HEK293 (cell line): ENCODE measurements around the gene RANBP1.
A peak's percentile ranks its signal among the peaks of the same experiment; 100 is the strongest.

ENCODE experiments used
- CTCF ChIA-PET: fragments of 350-600 bp; formaldehyde crosslinking; extraction: SDS; loops from one replicate; lab custom pipeline; 2021; ENCODE audit warnings: antibody characterized with exemption; lab: Yijun Ruan, JAX
- POLR2A ChIA-PET: fragments of 300-600 bp; formaldehyde crosslinking; extraction: SDS; loops from one replicate; lab custom pipeline; 2020; ENCODE audit warnings: antibody characterized with exemption, inconsistent platforms; lab: Yijun Ruan, JAX
- H3K27ac ChIP-seq: fragments of 200-500 bp; sonication (Bioruptor generic); 2 replicates; pipeline ENCODE4 v1.5.1; 2014; ENCODE audit warnings: low read depth, low read length, control low read depth, inconsistent platforms; ENCODE audit errors: extremely low read depth
- H3K36me3 ChIP-seq, 2 experiments: fragments of 200-500 bp in 1 of 2; sonication (Bioruptor generic) in 1 of 2; 1 replicate in 1 of 2; 2 replicates in 1 of 2; pipeline ENCODE4 v1.5.1; 2014 to 2017; ENCODE audit warnings: inconsistent platforms in 2 of 2, low read length in 2 of 2; ENCODE audit not compliant: control insufficient read depth in 2 of 2, insufficient read depth in 1 of 2
- H3K4me1 ChIP-seq: fragments of 200-500 bp; sonication (Bioruptor generic); 2 replicates; pipeline ENCODE4 v1.5.1; 2014; ENCODE audit warnings: mild to moderate bottlenecking, low read length, inconsistent platforms; ENCODE audit not compliant: control insufficient read depth, insufficient read depth
- H3K4me3 ChIP-seq: 2 replicates; pipeline ENCODE4 v1.5.1; 2011; ENCODE audit warnings: low read depth, mild to moderate bottlenecking, control low read depth, low read length, moderate library complexity
- H3K9me3 ChIP-seq: fragments of 200-500 bp; sonication (Bioruptor generic); 2 replicates; pipeline ENCODE4 v1.5.1; 2014; ENCODE audit warnings: low read depth, low read length, inconsistent platforms; ENCODE audit not compliant: control insufficient read depth, insufficient read depth
- BCL11B ChIP-seq: fragments of 450-650 bp; formaldehyde crosslinking; IDR thresholded peaks from 2 replicates; pipeline ENCODE4 v1.5.1; 2016; ENCODE audit warnings: low read depth, missing biosample characterization, missing genetic modification characterization
- FEZF1 ChIP-seq: fragments of 450-650 bp; formaldehyde crosslinking; IDR thresholded peaks from 2 replicates; pipeline ENCODE4 v1.5.1; 2016; ENCODE audit warnings: missing biosample characterization, missing genetic modification characterization
- GLI2 ChIP-seq: fragments of 450-650 bp; formaldehyde crosslinking; IDR thresholded peaks from 2 replicates; pipeline ENCODE4; 2017; ENCODE audit warnings: missing biosample characterization, missing genetic modification characterization, low read depth, borderline replicate concordance
- GLI4 ChIP-seq: fragments of 450-650 bp; formaldehyde crosslinking; IDR thresholded peaks from 2 replicates; pipeline ENCODE4 v1.5.1; 2016; ENCODE audit warnings: missing biosample characterization, missing genetic modification characterization
- HOXC10 ChIP-seq: sonication (generic); formaldehyde crosslinking; IDR thresholded peaks from 2 replicates; pipeline ENCODE4 v1.8.1; 2023; ENCODE audit warnings: mild to moderate bottlenecking, missing genetic modification reagents
- PATZ1 ChIP-seq: fragments of 450-650 bp; formaldehyde crosslinking; IDR thresholded peaks from 2 replicates; pipeline ENCODE4 v1.5.1; 2016; ENCODE audit warnings: missing biosample characterization, missing genetic modification characterization
- PRDM1 ChIP-seq: fragments of 450-650 bp; formaldehyde crosslinking; IDR thresholded peaks from 2 replicates; pipeline ENCODE4; 2016; ENCODE audit warnings: missing biosample characterization, missing genetic modification characterization
- ZBTB17 ChIP-seq: fragments of 450-650 bp; formaldehyde crosslinking; IDR thresholded peaks from 2 replicates; pipeline ENCODE4 v1.5.1; 2016; ENCODE audit warnings: missing biosample characterization, missing genetic modification characterization
- ZBTB20 ChIP-seq: fragments of 450-650 bp; formaldehyde crosslinking; IDR thresholded peaks from 2 replicates; pipeline ENCODE4 v1.5.1; 2016; ENCODE audit warnings: missing biosample characterization, missing genetic modification characterization
- ZBTB21 ChIP-seq: fragments of 450-650 bp; formaldehyde crosslinking; IDR thresholded peaks from 2 replicates; pipeline ENCODE4 v1.5.1; 2017; ENCODE audit warnings: missing biosample characterization, missing genetic modification characterization
- ZFHX2 ChIP-seq: fragments of 450-650 bp; formaldehyde crosslinking; conservative IDR thresholded peaks from 2 replicates; pipeline ENCODE4 v1.5.1; 2016; ENCODE audit warnings: missing biosample characterization, missing genetic modification characterization
- ZNF223 ChIP-seq: fragments of 450-650 bp; formaldehyde crosslinking; IDR thresholded peaks from 2 replicates; pipeline ENCODE4 v1.5.1; 2016; ENCODE audit warnings: missing biosample characterization, missing genetic modification characterization
- ZNF280C ChIP-seq: fragments of 450-650 bp; formaldehyde crosslinking; IDR thresholded peaks from 2 replicates; pipeline ENCODE4 v1.5.1; 2016; ENCODE audit warnings: missing biosample characterization, missing genetic modification characterization
- ZNF354C ChIP-seq: fragments of 450-650 bp; formaldehyde crosslinking; IDR thresholded peaks from 2 replicates; pipeline ENCODE4 v1.5.1; 2016; ENCODE audit warnings: missing biosample characterization, missing genetic modification characterization, low read depth, borderline replicate concordance
- ZNF426 ChIP-seq: fragments of 450-650 bp; formaldehyde crosslinking; IDR thresholded peaks from 2 replicates; pipeline ENCODE4 v1.5.1; 2017; ENCODE audit warnings: missing biosample characterization, missing genetic modification characterization, mild to moderate bottlenecking, inconsistent platforms, moderate library complexity
- ZNF501 ChIP-seq: fragments of 450-650 bp; formaldehyde crosslinking; IDR thresholded peaks from 2 replicates; pipeline ENCODE4 v1.5.1; 2016; ENCODE audit warnings: missing biosample characterization, missing genetic modification characterization
- ZNF530 ChIP-seq: fragments of 450-650 bp; formaldehyde crosslinking; IDR thresholded peaks from 2 replicates; pipeline ENCODE4 v1.5.1; 2016; ENCODE audit warnings: low read depth, missing biosample characterization, missing genetic modification characterization
- ZNF558 ChIP-seq: fragments of 450-650 bp; formaldehyde crosslinking; IDR thresholded peaks from 2 replicates; pipeline ENCODE4 v1.5.1; 2016; ENCODE audit warnings: missing biosample characterization, missing genetic modification characterization
- ZNF621 ChIP-seq: fragments of 450-650 bp; formaldehyde crosslinking; IDR thresholded peaks from 2 replicates; pipeline ENCODE4 v1.5.1; 2017; ENCODE audit warnings: missing biosample characterization, missing genetic modification characterization
- ZNF692 ChIP-seq: fragments of 450-650 bp; formaldehyde crosslinking; IDR thresholded peaks from 2 replicates; pipeline ENCODE4 v1.5.1; 2016; ENCODE audit warnings: missing biosample characterization, missing genetic modification characterization
- ZNF747 ChIP-seq: fragments of 450-650 bp; formaldehyde crosslinking; IDR thresholded peaks from 2 replicates; pipeline ENCODE4 v1.5.1; 2016; ENCODE audit warnings: missing biosample characterization, missing genetic modification characterization
- ZNF791 ChIP-seq: fragments of 450-650 bp; formaldehyde crosslinking; IDR thresholded peaks from 2 replicates; pipeline ENCODE4 v1.5.1; 2016; ENCODE audit warnings: missing biosample characterization, missing genetic modification characterization
- ZNF837 ChIP-seq: fragments of 450-650 bp; formaldehyde crosslinking; IDR thresholded peaks from 2 replicates; pipeline ENCODE4 v1.5.1; 2016; ENCODE audit warnings: missing biosample characterization, missing genetic modification characterization
- ZSCAN23 ChIP-seq: fragments of 450-650 bp; formaldehyde crosslinking; IDR thresholded peaks from 2 replicates; pipeline ENCODE4 v1.5.1; 2016; ENCODE audit warnings: missing biosample characterization, missing genetic modification characterization
- ZXDB ChIP-seq: fragments of 450-650 bp; formaldehyde crosslinking; IDR thresholded peaks from 2 replicates; pipeline ENCODE4 v1.5.1; 2016; ENCODE audit warnings: missing biosample characterization, missing genetic modification characterization
- TF ChIP-seq, protein P1 (sequence below): fragments of 450-650 bp; formaldehyde crosslinking; IDR thresholded peaks from 2 replicates; pipeline ENCODE4 v1.5.1; 2017; ENCODE audit warnings: missing biosample characterization, missing genetic modification characterization

RANBP1 gene

DNA sequence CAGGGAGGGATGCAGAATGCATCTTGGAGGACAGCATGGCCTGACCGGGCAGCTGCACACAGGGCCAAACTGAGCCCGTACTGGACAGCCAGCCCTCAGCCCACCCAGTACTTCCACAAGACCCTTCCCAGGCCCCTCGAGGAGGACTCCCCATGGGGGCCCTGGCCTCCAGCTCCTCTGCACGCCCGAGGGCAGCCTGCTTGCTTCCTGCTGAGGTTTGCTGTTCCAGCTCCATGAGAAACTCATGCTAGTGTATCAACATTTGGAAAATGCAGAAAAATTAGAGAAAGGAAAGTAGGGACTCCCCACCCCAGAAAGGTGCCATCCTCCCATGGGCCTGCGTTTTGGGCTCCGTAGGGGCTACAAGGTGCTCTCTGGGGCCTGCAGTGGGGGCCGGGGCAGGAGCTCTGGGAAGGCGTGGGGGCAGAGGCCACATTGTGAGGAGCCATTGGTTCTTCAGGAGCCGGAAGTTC lies 56.3 kb downstream of the RANBP1 start:
- no peak for TF ChIP-seq ZNF501 (tag by site-specific recombination)
- TF ChIP-seq, all 188 proteins: peak for 0
- no peaks in the 10 kb centered on the region for H3K36me3 ChIP-seq
- H3K27ac ChIP-seq = no peak overlapping the region
- no peak overlapping the region for H3K4me3 ChIP-seq
- H3K9me3 ChIP-seq = no peaks in the 10 kb centered on the region
- ChIA-PET POLR2A (interaction anchor here (0.6 kb wide), 1 partner anchor 9 kb away, joined by 3 read pairs; no protein-coding TSS in a partner anchor), CTCF (interaction anchor here (0.9 kb wide), 1 partner anchor 14 kb away, joined by 3 read pairs; no protein-coding TSS in a partner anchor)
- H3K4me1 ChIP-seq = peaks cover 2% of the 10 kb centered on the region; the same call in 1 of the 2 replicates

GRCh38 chr22:20173246-20173645 lies 57.3 kb downstream of the RANBP1 start:
- Histone ChIP-seq H3K4me1 (peaks cover 2% of the 10 kb centered on the region; the same call in 1 of the 2 replicates), H3K36me3 (no peaks in the 10 kb centered on the region)
- POLR2A ChIA-PET = no interaction called here
- TF ChIP-seq ZNF747 = no peak
- no peak for TF ChIP-seq GLI4
- no peak for TF ChIP-seq ZNF223 (tag by site-specific recombination)
- TF ChIP-seq ZNF837 = no peak
- no peak for TF ChIP-seq ZNF530
- TF ChIP-seq GLI2 (tag by site-specific recombination) = no peak
- no peak for TF ChIP-seq ZBTB17
- no peak for TF ChIP-seq FEZF1
- TF ChIP-seq ZNF354C (tag by site-specific recombination) = no peak
- no peak for TF ChIP-seq ZFHX2 (tag by site-specific recombination)
- TF ChIP-seq ZNF692 (tag by site-specific recombination) = no peak
- no peak for TF ChIP-seq BCL11B (tag by site-specific recombination)
- TF ChIP-seq, all 188 proteins: peak for 0
- CTCF ChIA-PET = interaction anchor here (0.7 to 1.1 kb wide), 3 partner anchors 14 to 566 kb away, joined by 3 read pairs; no protein-coding TSS in a partner anchor
- H3K9me3 ChIP-seq = no peaks in the 10 kb centered on the region
- no peak overlapping the region for H3K4me3 ChIP-seq
- H3K27ac ChIP-seq = no peak overlapping the region

GRCh38 chr22:20173772-20174171 lies 57.9 kb downstream of the RANBP1 start:
- Histone ChIP-seq H3K27ac (no peak overlapping the region), H3K4me1 (peaks cover 2% of the 10 kb centered on the region; the same call in 1 of the 2 replicates), H3K4me3 (no peak overlapping the region), H3K9me3 (no peaks in the 10 kb centered on the region), H3K36me3 (no peaks in the 10 kb centered on the region)
- ChIA-PET POLR2A (no interaction called here), CTCF (interaction anchor here (1.1 kb wide), 1 partner anchor 16 kb away, joined by 3 read pairs; no protein-coding TSS in a partner anchor)
- TF ChIP-seq ZNF621 (tag by site-specific recombination) (no peak), ZSCAN23 (tag by site-specific recombination) (no peak), ZBTB20 (tag by site-specific recombination) (no peak), ZNF791 (tag by site-specific recombination) (no peak), PRDM1 (tag by site-specific recombination) (no peak), ZNF558 (tag by site-specific recombination) (no peak), HOXC10 (no peak), ZBTB21 (tag by site-specific recombination) (no peak), PATZ1 (tag by site-specific recombination) (peak; percentile 27; the same call in 1 of the 2 replicates), ZNF426 (tag by site-specific recombination) (no peak), ZXDB (no peak), ZNF280C (tag by site-specific recombination) (no peak)
- TF ChIP-seq, protein P1, sequence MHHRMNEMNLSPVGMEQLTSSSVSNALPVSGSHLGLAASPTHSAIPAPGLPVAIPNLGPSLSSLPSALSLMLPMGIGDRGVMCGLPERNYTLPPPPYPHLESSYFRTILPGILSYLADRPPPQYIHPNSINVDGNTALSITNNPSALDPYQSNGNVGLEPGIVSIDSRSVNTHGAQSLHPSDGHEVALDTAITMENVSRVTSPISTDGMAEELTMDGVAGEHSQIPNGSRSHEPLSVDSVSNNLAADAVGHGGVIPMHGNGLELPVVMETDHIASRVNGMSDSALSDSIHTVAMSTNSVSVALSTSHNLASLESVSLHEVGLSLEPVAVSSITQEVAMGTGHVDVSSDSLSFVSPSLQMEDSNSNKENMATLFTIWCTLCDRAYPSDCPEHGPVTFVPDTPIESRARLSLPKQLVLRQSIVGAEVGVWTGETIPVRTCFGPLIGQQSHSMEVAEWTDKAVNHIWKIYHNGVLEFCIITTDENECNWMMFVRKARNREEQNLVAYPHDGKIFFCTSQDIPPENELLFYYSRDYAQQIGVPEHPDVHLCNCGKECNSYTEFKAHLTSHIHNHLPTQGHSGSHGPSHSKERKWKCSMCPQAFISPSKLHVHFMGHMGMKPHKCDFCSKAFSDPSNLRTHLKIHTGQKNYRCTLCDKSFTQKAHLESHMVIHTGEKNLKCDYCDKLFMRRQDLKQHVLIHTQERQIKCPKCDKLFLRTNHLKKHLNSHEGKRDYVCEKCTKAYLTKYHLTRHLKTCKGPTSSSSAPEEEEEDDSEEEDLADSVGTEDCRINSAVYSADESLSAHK (tag by site-specific recombination) = peak; percentile 64
